Gastrocnemius medialis (tissue), 4 donors: ENCODE measurements around the gene GGACT. TPM values are rescaled to one million over a fixed set of nuclear protein-coding genes. Genes with fewer than 3 reads are reported as not detected.

ENCODE experiments used
- ATAC-seq, 2 donors: fragments of 150-250 bp; one replicate each; pipeline ENCODE4 v1.9.1; 2016
- DNase-seq, 2 donors: peaks; one replicate each; pipeline ENCODE4 v3.0.0-alpha.2; 2019
- H3K27ac ChIP-seq, 4 donors: fragments of 200-600 bp; sonication (generic); 1 replicate in 1 of 4; 2 replicates in 3 of 4; pipeline ENCODE4 v1.5.1; 2016 to 2018; ENCODE audit warnings: mild to moderate bottlenecking in 2 of 4, moderate library complexity in 1 of 4
- H3K27me3 ChIP-seq, 3 donors: fragments of 200-600 bp; sonication (generic) in 2 of 3; 1 replicate in 1 of 3; 2 replicates in 2 of 3; pipeline versions ENCODE4 v1.5.1 to v1.6.0; 2016 to 2019; ENCODE audit warnings: mild to moderate bottlenecking in 1 of 3, moderate library complexity in 1 of 3
- H3K36me3 ChIP-seq, 2 donors: fragments of 200-600 bp; sonication (generic) in 1 of 2; one replicate each; pipeline ENCODE4 v1.5.1; 2017 to 2018
- H3K4me1 ChIP-seq, 2 donors: fragments of 200-600 bp; sonication (generic) in 1 of 2; one replicate each; pipeline ENCODE4 v1.5.1; 2016 to 2017; ENCODE audit warnings: mild to moderate bottlenecking in 2 of 2
- H3K4me3 ChIP-seq, 4 donors: fragments of 200-600 bp; sonication (generic) in 3 of 4; 1 replicate in 1 of 4; 2 replicates in 3 of 4; pipeline ENCODE4 v1.5.1; 2016 to 2019; ENCODE audit warnings: mild to moderate bottlenecking in 2 of 4
- H3K9me3 ChIP-seq, 3 donors: fragments of 200-600 bp; sonication (generic) in 2 of 3; 1 replicate in 1 of 3; 2 replicates in 2 of 3; pipeline ENCODE4 v1.5.1; 2016 to 2019
- CTCF ChIP-seq, 5 experiments: fragments of 450-650 bp in 3 of 5; fragments of 200-600 bp in 2 of 5; sonication (generic) in 2 of 5; IDR thresholded peaks in 4 of 5; conservative IDR thresholded peaks in 1 of 5; 1 replicate in 4 of 5; 2 replicates in 1 of 5; pipeline ENCODE4 v1.5.1; 2016 to 2019; ENCODE audit warnings: antibody characterized with exemption in 5 of 5, mild to moderate bottlenecking in 3 of 5, moderate library complexity in 3 of 5
- POLR2A ChIP-seq, 2 donors: fragments of 450-650 bp; IDR thresholded peaks; one replicate each; pipeline ENCODE4 v1.6.1; 2017; ENCODE audit warnings: antibody characterized with exemption in 2 of 2, mild to moderate bottlenecking in 2 of 2, moderate library complexity in 2 of 2
- in situ Hi-C, 4 donors: fragments of 200-750 bp; cut with MboI; loops; one replicate each; pipeline versions ENCODE4 v1.15.0 to v1.8.0; 2017; ENCODE audit warnings: low sequenced_read_pairs in 4 of 4
- intact Hi-C: fragments of 100-400 bp; cut with DNase I; formaldehyde crosslinking; loops from one replicate; pipeline ENCODE4 v1.15.1; 2023; ENCODE audit warnings: low total_unique reads
- total RNA-seq, 4 donors: library from RNA; depleted of rRNA; stranded (reverse); fragments of >200 nt; gene quantifications; one replicate each; pipeline versions ENCODE4 v1.1.0 to v1.2.3, GENCODE V29; 2016

GGACT gene
- total RNA-seq, 4 donors from 2014 or later: 0.56 to 1.5 (median 0.83) TPM

GRCh38 chr13:100520936-100521850, 67.4 kb downstream of the GGACT start:
- TF ChIP-seq CTCF (IDR thresholded peaks at IDR 0.05 in 4 of 5, conservative IDR thresholded peaks at IDR 0.05 in 1 of 5) (no peak), POLR2A (IDR thresholded peaks at IDR 0.05) (no peak)
- in situ Hi-C loops (loop anchor here in 3 of 4 donors (25.0 kb wide), 2 partner anchors 609 to 859 kb away; no protein-coding TSS in a partner anchor), intact Hi-C loops (no loop called here)
- Histone ChIP-seq H3K27me3 (no peaks in the 10 kb centered on the region), H3K9me3 (no peaks in the 10 kb centered on the region), H3K27ac (no peak overlapping the region), H3K36me3 (no peaks in the 10 kb centered on the region), H3K4me1 (no peaks in the 10 kb centered on the region), H3K4me3 (no peak overlapping the region)
- no peak for DNase-seq
- ATAC-seq: no peak

- no peaks in the 10 kb centered on the region for H3K36me3 ChIP-seq
- H3K27me3 ChIP-seq: no peaks in the 10 kb centered on the region
- H3K4me1 ChIP-seq: peaks cover 0 to 2% of the 10 kb centered on the region in 2 donors
- no peak for DNase-seq
- ATAC-seq: no peak
- no peaks in the 10 kb centered on the region for H3K9me3 ChIP-seq
- in situ Hi-C loops (loop anchor here (10.0 to 25.0 kb wide), 4 partner anchors 285 to 865 kb away; no protein-coding TSS in a partner anchor), intact Hi-C loops (loop anchor here (5.0 to 10.0 kb wide), 2 partner anchors 617 to 1075 kb away; no protein-coding TSS in a partner anchor)
- no peak overlapping the region for H3K4me3 ChIP-seq
- TF ChIP-seq POLR2A (IDR thresholded peaks at IDR 0.05) (no peak), CTCF (IDR thresholded peaks at IDR 0.05 in 4 of 5, conservative IDR thresholded peaks at IDR 0.05 in 1 of 5) (no peak)
- no peak overlapping the region for H3K27ac ChIP-seq
Measured at GRCh38 chr13:100519626-100520025, 69.0 kb downstream of the GGACT start.

GRCh38 chr13:100518394-100519062, 70.1 kb downstream of the GGACT start:
- Histone ChIP-seq H3K27ac (no peak overlapping the region), H3K4me3 (no peak overlapping the region), H3K4me1 (peaks cover 0 to 3% of the 10 kb centered on the region in 2 donors), H3K36me3 (no peaks in the 10 kb centered on the region), H3K27me3 (no peaks in the 10 kb centered on the region), H3K9me3 (no peaks in the 10 kb centered on the region)
- ATAC-seq (no peak), DNase-seq (no peak)
- no peak for TF ChIP-seq CTCF (IDR thresholded peaks at IDR 0.05 in 4 of 5, conservative IDR thresholded peaks at IDR 0.05 in 1 of 5)
- TF ChIP-seq POLR2A (IDR thresholded peaks at IDR 0.05): no peak
- in situ Hi-C loops: loop anchor here (10.0 to 25.0 kb wide), 4 partner anchors 284 to 864 kb away; no protein-coding TSS in a partner anchor
- intact Hi-C loops: loop anchor here (5.0 to 10.0 kb wide), 2 partner anchors 616 to 1074 kb away; no protein-coding TSS in a partner anchor

- ATAC-seq: no peak
- no peak overlapping the region for H3K4me3 ChIP-seq
- no peaks in the 10 kb centered on the region for H3K9me3 ChIP-seq
- no peaks in the 10 kb centered on the region for H3K36me3 ChIP-seq
- TF ChIP-seq CTCF (IDR thresholded peaks at IDR 0.05 in 4 of 5, conservative IDR thresholded peaks at IDR 0.05 in 1 of 5): no peak
- no peak for TF ChIP-seq POLR2A (IDR thresholded peaks at IDR 0.05)
- H3K4me1 ChIP-seq: peaks cover 0 to 3% of the 10 kb centered on the region in 2 donors
- H3K27me3 ChIP-seq: no peaks in the 10 kb centered on the region
- no peak overlapping the region for H3K27ac ChIP-seq
- no peak for DNase-seq
- intact Hi-C loops: loop anchor here (5.0 to 10.0 kb wide), 2 partner anchors 615 to 1073 kb away; no protein-coding TSS in a partner anchor
- in situ Hi-C loops: loop anchor here (10.0 to 25.0 kb wide), 4 partner anchors 283 to 863 kb away; no protein-coding TSS in a partner anchor
Measured at GRCh38 chr13:100517728-100518127, 70.9 kb downstream of the GGACT start.
